ENCODE data around the gene FBXL7. TPM values are rescaled to one million over a fixed set of nuclear protein-coding genes. Genes with fewer than 3 reads are reported as not detected.

The FBXL7 gene
- total and polyA plus RNA-seq, 2 of the 8 experiments (the other 6 are each of a cell fraction or from before 2014, with no cell fraction given): 17.7 to 17.8 TPM

DNA sequence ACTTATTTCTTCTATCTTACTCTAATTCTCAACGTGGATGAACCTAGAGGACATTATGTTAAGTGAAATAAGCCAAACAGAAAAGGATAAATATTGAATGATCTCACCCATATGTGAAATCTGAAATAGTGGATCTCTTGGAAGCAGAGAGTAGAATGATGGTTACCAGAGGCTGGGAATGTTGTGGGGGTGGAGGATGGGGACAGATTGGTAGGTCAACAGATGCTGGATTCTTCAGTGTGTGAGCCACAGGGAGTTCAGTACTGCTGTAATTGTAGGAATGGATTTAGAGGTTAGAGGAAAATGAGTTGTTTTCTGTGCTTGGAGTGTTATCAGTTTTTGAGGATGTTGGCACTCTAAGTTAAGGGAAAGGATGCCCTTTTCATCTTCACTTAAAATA, 190.6 kb downstream of the FBXL7 start:
- no peak overlapping the region for H2BK12ac ChIP-seq (ENCODE audit: low read depth, low read length)
- no peak for FAIRE-seq
- H3K9me3 ChIP-seq (ENCODE audit: insufficient read depth in 2 of 2, low read depth in 1 of 2, low read length in 1 of 2): no peaks in the 10 kb centered on the region
- no peaks in the 10 kb centered on the region for H3K27me3 ChIP-seq (replicated peaks in 1 of 4; ENCODE audit: control insufficient read depth in 3 of 4, extremely low read depth in 1 of 4, insufficient read depth in 3 of 4, low read length in 3 of 4)
- no peak overlapping the region for H2BK5ac ChIP-seq (ENCODE audit: low read depth, low read length)
- ChIA-PET CTCF (ENCODE audit: partially characterized antibody) (interaction anchor here (1.1 to 1.3 kb wide), 2 partner anchors 14 to 27 kb away, joined by 3 read pairs; no protein-coding TSS in a partner anchor), POLR2A (ENCODE audit: partially characterized antibody) (no interaction called here)
- 83% methylated on average over 1 of the region's 1 CpG; no CpG with 5 or more reads in 1 of the 2 experiments for WGBS, 2 experiments (ENCODE audit: extremely low coverage in 1 of 2, insufficient coverage in 1 of 2, insufficient read length in 1 of 2, insufficient replicate concordance in 2 of 2, low coverage in 1 of 2, low lambda C conversion rate in 2 of 2, missing lambda C conversion rate in 1 of 2)
- no peak overlapping the region for H4K8ac ChIP-seq (ENCODE audit: extremely low read depth, insufficient read depth, low read length)
- peaks cover 0 to 16% (median 9%) of the 10 kb centered on the region in 4 experiments for H3K4me1 ChIP-seq (replicated peaks in 1 of 4; ENCODE audit: control insufficient read depth in 3 of 4, insufficient read depth in 4 of 4, low read length in 3 of 4)
- H4K91ac ChIP-seq (replicated peaks; ENCODE audit: insufficient read length, low read length): no peak overlapping the region
- H2BK15ac ChIP-seq (ENCODE audit: low read length): no peak overlapping the region
- no peaks in the 10 kb centered on the region for H3K36me3 ChIP-seq (ENCODE audit: control insufficient read depth in 2 of 4, insufficient read depth in 4 of 4, low read length in 3 of 4)
- H4K20me1 ChIP-seq (replicated peaks in 1 of 2; ENCODE audit: control insufficient read depth in 1 of 2, insufficient read depth in 2 of 2, low read length in 2 of 2): no peaks in the 10 kb centered on the region
- H3K23me2 ChIP-seq (ENCODE audit: low read depth, low read length): no peaks in the 10 kb centered on the region
- H4K5ac ChIP-seq (ENCODE audit: insufficient read length, low read depth, low read length): no peak overlapping the region
- no peak overlapping the region for H3K4me3 ChIP-seq (ENCODE audit: extremely low read depth in 1 of 4, insufficient read depth in 2 of 4, low read depth in 3 of 4, low read length in 4 of 4)
- peaks cover 0 to 17% of the 10 kb centered on the region in 2 experiments; a peak in 3 of 4 replicates for H3K79me2 ChIP-seq (ENCODE audit: control insufficient read depth in 1 of 2, insufficient read depth in 2 of 2, low read length in 2 of 2)
- H3K14ac ChIP-seq (ENCODE audit: insufficient read length): no peak overlapping the region
- H3K18ac ChIP-seq (ENCODE audit: extremely low read depth, low read length): no peak overlapping the region
- no peak overlapping the region for H3K23ac ChIP-seq (ENCODE audit: insufficient read length)
- H3K4ac ChIP-seq (replicated peaks; ENCODE audit: insufficient read length, low read depth, low read length): no peak overlapping the region
- H2AFZ ChIP-seq (ENCODE audit: low read length): no peak overlapping the region
- H3K4me2 ChIP-seq (ENCODE audit: insufficient read depth in 1 of 2, low read depth in 2 of 2, low read length in 2 of 2): no peak overlapping the region
- H3K79me1 ChIP-seq (ENCODE audit: low read depth, low read length): no peaks in the 10 kb centered on the region; the same call in none of the 2 replicates
- H2BK120ac ChIP-seq (replicated peaks; ENCODE audit: low read depth, low read length): no peak overlapping the region
- no peak overlapping the region for H3K9ac ChIP-seq (replicated peaks in 1 of 4; ENCODE audit: extremely low read depth in 1 of 4, low read depth in 3 of 4, low read length in 3 of 4)
- H3K27ac ChIP-seq (ENCODE audit: low read depth, low read length): no peak overlapping the region
- H3K56ac ChIP-seq (replicated peaks; ENCODE audit: insufficient read length, low read depth, low read length): no peak overlapping the region
- no peak for DNase-seq (ENCODE audit: low read depth in 1 of 2, low spot score in 2 of 2)
- no peak overlapping the region for H2AK5ac ChIP-seq (ENCODE audit: low read depth, low read length)
- no peak overlapping the region for H2BK20ac ChIP-seq (ENCODE audit: low read length)
- TF ChIP-seq BCL11A (IDR thresholded peaks at IDR 0.05; ENCODE audit: low read depth in 2 of 2, low read length in 2 of 2) (no peak), CBX5 (IDR thresholded peaks at IDR 0.05; ENCODE audit: low read depth, low read length) (no peak), CTBP2 (IDR thresholded peaks at IDR 0.05; ENCODE audit: borderline replicate concordance, insufficient read depth, insufficient read length, low read length) (no peak), BRCA1 (IDR thresholded peaks at IDR 0.05; ENCODE audit: low read depth, low read length) (no peak), RAD21 (IDR thresholded peaks at IDR 0.05 in 1 of 2, conservative IDR thresholded peaks at IDR 0.05 in 1 of 2; ENCODE audit: low read depth in 2 of 2, low read length in 2 of 2) (no peak), PHF8 (conservative IDR thresholded peaks at IDR 0.05; ENCODE audit: low read depth, low read length) (no peak), BACH1 (IDR thresholded peaks at IDR 0.05; ENCODE audit: low read length) (no peak), SP4 (IDR thresholded peaks at IDR 0.05; ENCODE audit: low read length) (no peak), TAF1 (IDR thresholded peaks at IDR 0.05; ENCODE audit: low read depth, low read length) (no peak), CEBPB (IDR thresholded peaks at IDR 0.05; ENCODE audit: low read depth, low read length) (no peak), ZNF274 (IDR thresholded peaks at IDR 0.05; ENCODE audit: borderline replicate concordance, extremely low read depth, low read length) (no peak)
- TF ChIP-seq, protein P1, sequence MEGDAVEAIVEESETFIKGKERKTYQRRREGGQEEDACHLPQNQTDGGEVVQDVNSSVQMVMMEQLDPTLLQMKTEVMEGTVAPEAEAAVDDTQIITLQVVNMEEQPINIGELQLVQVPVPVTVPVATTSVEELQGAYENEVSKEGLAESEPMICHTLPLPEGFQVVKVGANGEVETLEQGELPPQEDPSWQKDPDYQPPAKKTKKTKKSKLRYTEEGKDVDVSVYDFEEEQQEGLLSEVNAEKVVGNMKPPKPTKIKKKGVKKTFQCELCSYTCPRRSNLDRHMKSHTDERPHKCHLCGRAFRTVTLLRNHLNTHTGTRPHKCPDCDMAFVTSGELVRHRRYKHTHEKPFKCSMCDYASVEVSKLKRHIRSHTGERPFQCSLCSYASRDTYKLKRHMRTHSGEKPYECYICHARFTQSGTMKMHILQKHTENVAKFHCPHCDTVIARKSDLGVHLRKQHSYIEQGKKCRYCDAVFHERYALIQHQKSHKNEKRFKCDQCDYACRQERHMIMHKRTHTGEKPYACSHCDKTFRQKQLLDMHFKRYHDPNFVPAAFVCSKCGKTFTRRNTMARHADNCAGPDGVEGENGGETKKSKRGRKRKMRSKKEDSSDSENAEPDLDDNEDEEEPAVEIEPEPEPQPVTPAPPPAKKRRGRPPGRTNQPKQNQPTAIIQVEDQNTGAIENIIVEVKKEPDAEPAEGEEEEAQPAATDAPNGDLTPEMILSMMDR (IDR thresholded peaks at IDR 0.05; ENCODE audit: control extremely low read depth in 1 of 3, insufficient read depth in 1 of 3, low read depth in 1 of 3, low read length in 3 of 3): no peak

All from H1 (cell line).